ENCODE results near the gene CPED1. TPM values are rescaled to one million over a fixed set of nuclear protein-coding genes. Genes with fewer than 3 reads are reported as not detected.

CPED1 gene
- total RNA-seq, 1 donor from 2014 or later = 33.8 TPM

DNA sequence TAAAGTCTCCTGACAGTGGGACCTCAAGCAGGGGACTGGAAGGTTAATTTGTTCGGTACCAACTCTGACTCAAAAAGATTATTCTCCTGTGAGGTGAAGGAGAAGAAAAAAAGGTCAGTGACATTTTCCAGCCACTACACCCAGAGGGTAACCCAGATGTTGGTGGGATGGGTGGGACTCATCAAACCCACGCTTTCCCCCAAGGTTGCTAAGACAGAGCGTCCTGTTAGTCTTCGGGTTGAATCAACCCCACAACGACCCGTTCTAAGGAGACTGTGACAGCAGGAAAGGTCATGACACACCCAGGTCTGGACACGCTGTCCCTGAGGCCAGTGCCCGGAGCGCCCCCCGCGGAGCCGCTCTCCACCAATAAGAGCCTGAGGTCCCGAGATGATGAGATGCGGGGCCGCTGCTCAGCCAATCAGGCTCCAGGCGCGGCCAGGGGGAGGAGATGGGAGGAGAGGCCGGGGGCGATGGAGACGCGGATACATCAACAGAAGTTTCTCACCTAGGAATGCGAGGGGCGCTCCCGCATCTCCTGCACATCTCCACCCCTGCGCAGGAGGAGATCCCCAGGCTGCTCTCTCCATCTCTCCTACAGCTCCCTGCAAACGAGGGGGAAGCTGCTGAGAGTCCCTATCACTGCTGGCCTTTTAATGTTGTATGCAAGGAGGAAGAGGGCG, 340.1 kb downstream of the CPED1 start, which contains the start of gene WNT16:
WNT16 (plus strand) TSS at position 493 of the 683 bp plus-strand sequence. CDS start 293 bp downstream, outside the sequence.
- H3K27me3 ChIP-seq (ENCODE audit: low read depth) = peaks cover 99% of the 10 kb centered on the region
- DNase-seq = no peak
- no peak for TF ChIP-seq CTCF (IDR thresholded peaks at IDR 0.05; ENCODE audit: borderline replicate concordance)

DNA sequence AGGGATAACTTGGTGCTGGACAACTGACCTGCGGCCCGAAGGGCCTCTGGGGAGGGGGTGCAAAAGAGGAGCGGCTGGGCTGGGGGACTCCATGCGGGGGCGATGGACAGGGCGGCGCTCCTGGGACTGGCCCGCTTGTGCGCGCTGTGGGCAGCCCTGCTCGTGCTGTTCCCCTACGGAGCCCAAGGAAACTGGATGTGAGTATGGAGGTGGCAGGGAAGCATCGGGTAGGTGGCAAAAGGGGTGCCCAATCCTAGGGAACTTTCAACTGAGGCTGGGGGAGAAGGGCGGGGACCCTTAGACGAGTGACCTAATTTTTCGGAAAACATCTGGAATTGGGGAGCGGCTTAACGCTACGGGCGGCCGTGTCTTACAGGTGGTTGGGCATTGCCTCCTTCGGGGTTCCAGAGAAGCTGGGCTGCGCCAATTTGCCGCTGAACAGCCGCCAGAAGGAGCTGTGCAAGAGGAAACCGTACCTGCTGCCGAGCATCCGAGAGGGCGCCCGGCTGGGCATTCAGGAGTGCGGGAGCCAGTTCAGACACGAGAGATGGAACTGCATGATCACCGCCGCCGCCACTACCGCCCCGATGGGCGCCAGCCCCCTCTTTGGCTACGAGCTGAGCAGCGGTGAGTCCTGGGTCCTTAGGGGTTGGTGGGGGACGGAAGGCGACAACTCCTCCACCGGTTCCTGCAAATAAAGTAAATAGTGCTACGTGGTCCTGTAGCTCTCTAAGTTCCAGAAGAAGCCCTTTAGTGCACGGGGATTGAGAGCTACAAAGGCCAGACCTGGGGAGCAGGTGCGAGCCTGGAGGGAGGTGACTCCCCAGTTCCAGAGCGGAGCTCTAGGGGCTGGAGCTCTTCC, 340.9 kb downstream of the CPED1 start:
- Histone ChIP-seq H3K36me3 (no peaks in the 10 kb centered on the region), H3K9me3 (replicated peaks) (no peaks in the 10 kb centered on the region), H3K4me1 (peaks cover 23% of the 10 kb centered on the region), H3K27ac (replicated peaks) (no peak overlapping the region), H3K27me3 (ENCODE audit: low read depth) (peaks cover 100% of the 10 kb centered on the region), H3K4me3 (peak overlapping the region; percentile 62)
- intact Hi-C loops (cut with micrococcal nuclease) = no loop called here
- no peak for DNase-seq
- no peak for TF ChIP-seq CTCF (IDR thresholded peaks at IDR 0.05; ENCODE audit: borderline replicate concordance)

More for the DNA sequence above, 340.1 kb downstream of the CPED1 start, which contains the start of gene WNT16:
- H3K36me3 ChIP-seq = no peaks in the 10 kb centered on the region
- intact Hi-C loops (cut with micrococcal nuclease) = no loop called here
- H3K27ac ChIP-seq (replicated peaks) = no peak within 1 kb of the TSS
- peaks cover 23% of the 10 kb centered on the region for H3K4me1 ChIP-seq
- H3K4me3 ChIP-seq = peak within 1 kb of the TSS; percentile 62
- H3K9me3 ChIP-seq (replicated peaks) = no peaks in the 10 kb centered on the region

- intact Hi-C loops (cut with micrococcal nuclease) = no loop called here
- H3K27me3 ChIP-seq (ENCODE audit: low read depth) = peaks cover 100% of the 10 kb centered on the region
- no peaks in the 10 kb centered on the region for H3K36me3 ChIP-seq
- no peak overlapping the region for H3K27ac ChIP-seq (replicated peaks)
- no peaks in the 10 kb centered on the region for H3K9me3 ChIP-seq (replicated peaks)
- DNase-seq = no peak
- H3K4me3 ChIP-seq = peak overlapping the region; percentile 62
- no peak for TF ChIP-seq CTCF (IDR thresholded peaks at IDR 0.05; ENCODE audit: borderline replicate concordance)
- peaks cover 23% of the 10 kb centered on the region for H3K4me1 ChIP-seq
Measured at GRCh38 chr7:121330053-121330833, 341.7 kb downstream of the CPED1 start.

GRCh38 chr7:121331048-121331447, 342.5 kb downstream of the CPED1 start:
- intact Hi-C loops (cut with micrococcal nuclease) = no loop called here
- no peak for DNase-seq
- Histone ChIP-seq H3K27ac (replicated peaks) (no peak overlapping the region), H3K27me3 (ENCODE audit: low read depth) (peaks cover 96% of the 10 kb centered on the region), H3K4me3 (no peak overlapping the region), H3K4me1 (peaks cover 23% of the 10 kb centered on the region), H3K9me3 (replicated peaks) (no peaks in the 10 kb centered on the region), H3K36me3 (no peaks in the 10 kb centered on the region)
- TF ChIP-seq CTCF (IDR thresholded peaks at IDR 0.05; ENCODE audit: borderline replicate concordance) = no peak

DNA sequence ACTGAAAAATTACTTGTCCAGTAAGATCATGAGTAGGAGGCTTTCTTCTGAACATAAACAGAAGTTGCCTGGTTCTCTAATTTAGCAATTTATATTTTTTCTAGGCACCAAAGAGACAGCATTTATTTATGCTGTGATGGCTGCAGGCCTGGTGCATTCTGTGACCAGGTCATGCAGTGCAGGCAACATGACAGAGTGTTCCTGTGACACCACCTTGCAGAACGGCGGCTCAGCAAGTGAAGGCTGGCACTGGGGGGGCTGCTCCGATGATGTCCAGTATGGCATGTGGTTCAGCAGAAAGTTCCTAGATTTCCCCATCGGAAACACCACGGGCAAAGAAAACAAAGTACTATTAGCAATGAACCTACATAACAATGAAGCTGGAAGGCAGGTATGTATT, 343.1 kb downstream of the CPED1 start:
- intact Hi-C loops (cut with micrococcal nuclease) = no loop called here
- Histone ChIP-seq H3K36me3 (no peaks in the 10 kb centered on the region), H3K27me3 (ENCODE audit: low read depth) (peaks cover 90% of the 10 kb centered on the region), H3K4me3 (no peak overlapping the region), H3K27ac (replicated peaks) (no peak overlapping the region), H3K9me3 (replicated peaks) (no peaks in the 10 kb centered on the region), H3K4me1 (peaks cover 23% of the 10 kb centered on the region)
- no peak for DNase-seq
- no peak for TF ChIP-seq CTCF (IDR thresholded peaks at IDR 0.05; ENCODE audit: borderline replicate concordance)
